ENCODE data around the gene MGAT3. TPM values are rescaled to one million over a fixed set of nuclear protein-coding genes. Genes with fewer than 3 reads are reported as not detected.

The MGAT3 gene
- total and polyA plus RNA-seq, 9 of the 15 experiments (the other 6 are each of a cell fraction or from before 2014, with no cell fraction given) = 0.10 to 11.5 (median 4.6) TPM

GRCh38 chr22:39422721-39423120 is 34.1 kb upstream of the MGAT3 start (continued):
- TF ChIP-seq AFF1 (IDR thresholded peaks at IDR 0.05; ENCODE audit: low read depth in 1 of 2, partially characterized antibody in 2 of 2) (no peak), ZSCAN29 (IDR thresholded peaks at IDR 0.05) (no peak), CXXC5 (CRISPR knock-in tag; IDR thresholded peaks at IDR 0.05) (peak; percentile 54), TFAP4 (CRISPR knock-in tag; IDR thresholded peaks at IDR 0.05; ENCODE audit: borderline replicate concordance) (0 out of 2 replicates have a peak, but pooled peaks have one; percentile 23), HDAC1 (IDR thresholded peaks at IDR 0.05) (peak in 1 of 2 experiments; percentile 89; a peak in 2 of 4 replicates), RERE (CRISPR knock-in tag; IDR thresholded peaks at IDR 0.05; ENCODE audit: borderline replicate concordance) (no peak), CREB1 (IDR thresholded peaks at IDR 0.05) (no peak), CREB1 (CRISPR knock-in tag; IDR thresholded peaks at IDR 0.05) (0 out of 2 replicates have a peak, but pooled peaks have one; percentile 15), ZNF830 (CRISPR knock-in tag; IDR thresholded peaks at IDR 0.05) (no peak), KHSRP (IDR thresholded peaks at IDR 0.05) (no peak), NCOA6 (IDR thresholded peaks at IDR 0.05) (no peak), ZNF263 (CRISPR knock-in tag; IDR thresholded peaks at IDR 0.05; ENCODE audit: borderline replicate concordance) (no peak)
- TF ChIP-seq, protein P1, sequence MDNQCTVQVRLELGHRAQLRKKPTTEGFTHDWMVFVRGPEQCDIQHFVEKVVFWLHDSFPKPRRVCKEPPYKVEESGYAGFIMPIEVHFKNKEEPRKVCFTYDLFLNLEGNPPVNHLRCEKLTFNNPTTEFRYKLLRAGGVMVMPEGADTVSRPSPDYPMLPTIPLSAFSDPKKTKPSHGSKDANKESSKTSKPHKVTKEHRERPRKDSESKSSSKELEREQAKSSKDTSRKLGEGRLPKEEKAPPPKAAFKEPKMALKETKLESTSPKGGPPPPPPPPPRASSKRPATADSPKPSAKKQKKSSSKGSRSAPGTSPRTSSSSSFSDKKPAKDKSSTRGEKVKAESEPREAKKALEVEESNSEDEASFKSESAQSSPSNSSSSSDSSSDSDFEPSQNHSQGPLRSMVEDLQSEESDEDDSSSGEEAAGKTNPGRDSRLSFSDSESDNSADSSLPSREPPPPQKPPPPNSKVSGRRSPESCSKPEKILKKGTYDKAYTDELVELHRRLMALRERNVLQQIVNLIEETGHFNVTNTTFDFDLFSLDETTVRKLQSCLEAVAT (IDR thresholded peaks at IDR 0.05) = 0 out of 4 replicates have a peak, but pooled peaks of 1 of the 2 experiments have one; percentile 46
- TF ChIP-seq, protein P2, sequence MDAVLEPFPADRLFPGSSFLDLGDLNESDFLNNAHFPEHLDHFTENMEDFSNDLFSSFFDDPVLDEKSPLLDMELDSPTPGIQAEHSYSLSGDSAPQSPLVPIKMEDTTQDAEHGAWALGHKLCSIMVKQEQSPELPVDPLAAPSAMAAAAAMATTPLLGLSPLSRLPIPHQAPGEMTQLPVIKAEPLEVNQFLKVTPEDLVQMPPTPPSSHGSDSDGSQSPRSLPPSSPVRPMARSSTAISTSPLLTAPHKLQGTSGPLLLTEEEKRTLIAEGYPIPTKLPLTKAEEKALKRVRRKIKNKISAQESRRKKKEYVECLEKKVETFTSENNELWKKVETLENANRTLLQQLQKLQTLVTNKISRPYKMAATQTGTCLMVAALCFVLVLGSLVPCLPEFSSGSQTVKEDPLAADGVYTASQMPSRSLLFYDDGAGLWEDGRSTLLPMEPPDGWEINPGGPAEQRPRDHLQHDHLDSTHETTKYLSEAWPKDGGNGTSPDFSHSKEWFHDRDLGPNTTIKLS (IDR thresholded peaks at IDR 0.05; ENCODE audit: borderline replicate concordance, low read depth) = no peak
